GM12878 (cell line): ENCODE data around the gene NPC2. TPM values are rescaled to one million over a fixed set of nuclear protein-coding genes. Genes with fewer than 3 reads are reported as not detected.

Experiments used
- ATAC-seq: fragments of 200-7000 bp; cut with Tn5 transposase; 3 replicates; pipeline ENCODE4 v1.9.1; 2020; ENCODE audit warnings: mild to moderate bottlenecking, moderate library complexity
- BruUV-seq: library from RNA; stranded (reverse); fragments of 400-500 nt; replicated peaks from 2 replicates; lab custom pipeline; 2021; lab: Mats Ljungman, UMichigan
- CTCF ChIA-PET: fragments of 300-600 bp; sonication (Branson Sonifier 250); formaldehyde crosslinking; extraction: SDS; loops from one replicate; lab custom pipeline; 2021; ENCODE audit warnings: inconsistent platforms; lab: Yijun Ruan, JAX
- POLR2A ChIA-PET: fragments of 350-600 bp; formaldehyde crosslinking; extraction: SDS; loops from one replicate; lab custom pipeline; 2021; ENCODE audit warnings: inconsistent platforms; lab: Charles Lee
- RAD21 ChIA-PET: fragments of 300-600 bp; sonication (Branson Sonifier 250); formaldehyde crosslinking; loops from one replicate; lab custom pipeline; 2023; ENCODE audit warnings: antibody characterized with exemption; ENCODE audit not compliant: unreplicated experiment; lab: Charles Lee
- SMC1A ChIA-PET: fragments of 300-600 bp; sonication (Branson Sonifier 250); formaldehyde crosslinking; loops from one replicate; lab custom pipeline; 2023; ENCODE audit not compliant: unreplicated experiment, uncharacterized antibody; lab: Charles Lee
- DNase-seq: peaks from one replicate; pipeline ENCODE4 v3.0.0-alpha.2; 2011; ENCODE audit warnings: low read depth, low spot score
- FAIRE-seq: peaks from 3 replicates; lab custom pipeline; 2011; peaks lifted over from hg19 to GRCh38; lab: Jason Lieb, UNC
- H2AFZ ChIP-seq: 2 replicates; pipeline ENCODE4 v1.6.0; 2011; ENCODE audit warnings: low read depth, low read length, control low read depth; ENCODE audit not compliant: control insufficient read depth
- H3K27ac ChIP-seq: 2 replicates; pipeline ENCODE4 v1.5.1; 2011; ENCODE audit warnings: control low read depth; ENCODE audit not compliant: control insufficient read depth, insufficient read depth
- H3K27me3 ChIP-seq, 2 experiments: replicated peaks in 1 of 2; 2 replicates each; pipeline versions ENCODE4 v1.6.0 to v1.6.1; 2011; ENCODE audit warnings: low read length in 1 of 2; ENCODE audit not compliant: control insufficient read depth in 2 of 2, insufficient read depth in 2 of 2
- H3K36me3 ChIP-seq, 2 experiments: 2 replicates each; pipeline ENCODE4 v1.5.1; 2011; ENCODE audit warnings: low read length in 1 of 2; ENCODE audit not compliant: control insufficient read depth in 2 of 2, insufficient read depth in 2 of 2
- H3K4me1 ChIP-seq: 2 replicates; pipeline ENCODE4 v1.6.1; 2011; ENCODE audit warnings: mild to moderate bottlenecking, low read length, moderate library complexity, mixed read lengths; ENCODE audit not compliant: control insufficient read depth, insufficient read depth
- H3K4me2 ChIP-seq: 2 replicates; pipeline ENCODE4 v1.6.0; 2011; ENCODE audit warnings: control low read depth; ENCODE audit not compliant: control insufficient read depth, insufficient read depth
- H3K4me3 ChIP-seq: fragments of 200-600 bp; sonication (generic); 2 replicates; pipeline ENCODE4 v1.5.1; 2016
- H3K79me2 ChIP-seq: 2 replicates; pipeline ENCODE4 v1.6.0; 2011; ENCODE audit warnings: low read length; ENCODE audit not compliant: control insufficient read depth, insufficient read depth
- H3K9ac ChIP-seq: 2 replicates; pipeline ENCODE4 v1.8.0; 2011; ENCODE audit warnings: low read length, control low read depth, mixed read lengths; ENCODE audit not compliant: control insufficient read depth, insufficient read depth
- H3K9me3 ChIP-seq: replicated peaks from 3 replicates; pipeline ENCODE4 v1.5.1; 2011; ENCODE audit warnings: mild to moderate bottlenecking, low read length; ENCODE audit not compliant: control insufficient read depth, insufficient read depth
- H4K20me1 ChIP-seq: 2 replicates; pipeline ENCODE4 v1.6.0; 2011; ENCODE audit not compliant: control insufficient read depth, insufficient read depth
- BCL3 ChIP-seq: IDR thresholded peaks from 2 replicates; pipeline ENCODE4 v1.6.1; 2011; ENCODE audit warnings: borderline replicate concordance, low read depth, mild to moderate bottlenecking, moderate library complexity, low read length; ENCODE audit not compliant: insufficient read depth, poor library complexity, severe bottlenecking
- CUX1 ChIP-seq: IDR thresholded peaks from 2 replicates; pipeline ENCODE4 v1.6.1; 2012; ENCODE audit warnings: improper control_type of control experiment, low read depth, low read length; ENCODE audit not compliant: insufficient replicate concordance
- PKNOX1 ChIP-seq: fragments of 450-650 bp; IDR thresholded peaks from 2 replicates; pipeline ENCODE4 v1.6.1; 2016; ENCODE audit warnings: mild to moderate bottlenecking
- RUNX3 ChIP-seq: IDR thresholded peaks from 2 replicates; pipeline ENCODE4 v1.6.1; 2012; ENCODE audit warnings: low read length, inconsistent platforms
- SPI1 ChIP-seq: IDR thresholded peaks from 2 replicates; pipeline ENCODE4 v1.6.1; 2011; ENCODE audit warnings: low read depth, mild to moderate bottlenecking, low read length, moderate library complexity, borderline replicate concordance; ENCODE audit not compliant: insufficient read depth
- TBL1XR1 ChIP-seq: IDR thresholded peaks from 2 replicates; pipeline ENCODE4 v1.6.1; 2012; ENCODE audit warnings: low read depth, low read length, improper control_type of control experiment
- WGBS: methylation state at CpG from one replicate; pipeline ENCODE4 v1.1.6; 2016; ENCODE audit warnings: low lambda C conversion rate; ENCODE audit not compliant: insufficient replicate concordance, insufficient coverage; ENCODE audit errors: missing lambda C conversion rate; 5-methylcytosine and 5-hydroxymethylcytosine counted together
- in situ Hi-C: fragments of 300-500 bp; cut with MboI; formaldehyde crosslinking; loops from 9 replicates; pipeline ENCODE4 v1.14.3; 2018; ENCODE audit warnings: mixed read lengths
- intact Hi-C: fragments of 100-400 bp; cut with micrococcal nuclease; formaldehyde crosslinking; loops from one replicate; pipeline ENCODE4 v1.14.2; 2022; ENCODE audit not compliant: unreplicated experiment
- polyA plus RNA-seq, 11 experiments: library from polyadenylated mRNA; depleted of rRNA in 4 of 11; unstranded in 6 of 11; stranded (reverse) in 5 of 11; fragments of >200 nt; fragmentation: Nextera tagmentation in 4 of 11; fragmentation: Illumina TruSeq in 1 of 11; extraction: Ambion mirVana in 4 of 11; extraction: Trizol in 1 of 11; gene quantifications; 1 replicate in 1 of 11; 2 replicates in 10 of 11; pipeline versions ENCODE4 v1.2.1 to v1.2.3, GENCODE V29; 2011 to 2016; ENCODE audit warnings: inconsistent platforms in 2 of 11, missing spikeins in 2 of 11, low read depth in 1 of 11
- total RNA-seq, 4 experiments: library from RNA; depleted of rRNA in 3 of 4; stranded (reverse); fragments of >200 nt in 3 of 4; fragmentation: Illumina TruSeq in 1 of 4; extraction: Trizol in 1 of 4; gene quantifications; 2 replicates each; pipeline versions ENCODE4 v1.2.1 to v1.2.3, GENCODE V29; 2013 to 2021

Gene NPC2
- total and polyA plus RNA-seq, 10 of the 15 experiments (the other 5 are each of a cell fraction or from before 2014, with no cell fraction given): 29.5 to 109 (median 59.1) TPM

GRCh38 chr14:74526854-74527585, 33.9 kb upstream of the NPC2 start:
- Histone ChIP-seq H3K27ac (no peak overlapping the region), H3K36me3 (no peaks in the 10 kb centered on the region), H3K9me3 (no peaks in the 10 kb centered on the region), H4K20me1 (no peaks in the 10 kb centered on the region), H3K4me1 (peaks cover 5% of the 10 kb centered on the region), H3K79me2 (no peaks in the 10 kb centered on the region), H3K4me2 (no peak overlapping the region), H3K27me3 (no peaks in the 10 kb centered on the region; a peak in 2 of 4 replicates), H3K9ac (no peak overlapping the region), H2AFZ (no peak overlapping the region), H3K4me3 (no peak overlapping the region)
- ChIA-PET POLR2A (interaction anchor here (1.0 kb wide), 2 partner anchors 13 to 96 kb away, joined by 3 read pairs; no protein-coding TSS in a partner anchor), RAD21 (no interaction called here), SMC1A (no interaction called here), CTCF (no interaction called here)
- intact Hi-C loops: no loop called here
- BruUV-seq: no TSS peak
- FAIRE-seq: no peak
- in situ Hi-C loops: no loop called here
- 46% methylated on average over 10 of the region's 10 CpGs for WGBS
- 0 out of 2 replicates have a peak, but pooled peaks have one; percentile 10 for TF ChIP-seq PKNOX1
- TF ChIP-seq TBL1XR1: no peak
- ATAC-seq: no peak
- no peak for DNase-seq

GRCh38 chr14:74525361-74525851, 32.3 kb upstream of the NPC2 start:
- peak; percentile 9 for DNase-seq
- POLR2A ChIA-PET: interaction anchor here (0.6 kb wide), 1 partner anchor 41 kb away, joined by 5 read pairs; no protein-coding TSS in a partner anchor
- no peak overlapping the region for H3K4me3 ChIP-seq
- CTCF ChIA-PET: interaction anchor here (0.9 kb wide), 1 partner anchor 48 kb away, joined by 3 read pairs; no protein-coding TSS in a partner anchor
- H3K27ac ChIP-seq: no peak overlapping the region
- no TSS peak for BruUV-seq
- RAD21 ChIA-PET: interaction anchor here (0.7 kb wide), 1 partner anchor 89 kb away, joined by 3 read pairs; no protein-coding TSS in a partner anchor
- H3K9me3 ChIP-seq: no peaks in the 10 kb centered on the region
- H3K4me1 ChIP-seq: peaks cover 5% of the 10 kb centered on the region
- intact Hi-C loops (no loop called here), in situ Hi-C loops (no loop called here)
- SMC1A ChIA-PET: no interaction called here
- FAIRE-seq: peak; percentile 80
- 0% methylated on average over 4 of the region's 4 CpGs for WGBS
- peak; percentile 48 for ATAC-seq
- no peaks in the 10 kb centered on the region for H4K20me1 ChIP-seq
- no peak overlapping the region for H3K9ac ChIP-seq
- H3K79me2 ChIP-seq: no peaks in the 10 kb centered on the region
- no peak overlapping the region for H2AFZ ChIP-seq
- H3K27me3 ChIP-seq: no peaks in the 10 kb centered on the region; a peak in 2 of 4 replicates
- H3K4me2 ChIP-seq: no peak overlapping the region
- no peaks in the 10 kb centered on the region for H3K36me3 ChIP-seq
- TF ChIP-seq RUNX3: 0 out of 2 replicates have a peak, but pooled peaks have one; percentile 13
- no peak for TF ChIP-seq BCL3
- no peak for TF ChIP-seq CUX1
- peak; percentile 66; the same call in 1 of the 2 replicates for TF ChIP-seq SPI1
